HG02970 (cell line): ENCODE measurements around the gene SPRED2.

Experiments used
- ATAC-seq: cut with Tn5 transposase; IDR thresholded peaks from one replicate; pipeline ENCODE4 v1.9.1; 2021; ENCODE audit warnings: mild to moderate bottlenecking, moderate library complexity, moderate number of reproducible peaks; ENCODE audit not compliant: unreplicated experiment, low FRiP score

The SPRED2 gene

GRCh38 chr2:65443509-65444186 is 11.2 kb upstream of the SPRED2 start:
- ATAC-seq, result no peak

GRCh38 chr2:65442420-65443020 is 10.1 kb upstream of the SPRED2 start:
- no peak for ATAC-seq

- ATAC-seq, result no peak
Measured at GRCh38 chr2:65438137-65438899, 5.9 kb upstream of the SPRED2 start.

- no peak for ATAC-seq
Measured at GRCh38 chr2:65437392-65438135, 5.2 kb upstream of the SPRED2 start.

- peak; percentile 56 for ATAC-seq
Measured at GRCh38 chr2:65436824-65437221, 4.4 kb upstream of the SPRED2 start.

- peak; percentile 33 for ATAC-seq
Measured at GRCh38 chr2:65436169-65436823, 3.9 kb upstream of the SPRED2 start.

- peak; percentile 12 for ATAC-seq
Measured at GRCh38 chr2:65435625-65436168, 3.3 kb upstream of the SPRED2 start.

GRCh38 chr2:65434592-65435241 is 2.3 kb upstream of the SPRED2 start:
- no peak for ATAC-seq

GRCh38 chr2:65431421-65432226 is 775 bp downstream of the SPRED2 start:
- ATAC-seq, result no peak

- ATAC-seq, result no peak
Measured at GRCh38 chr2:65430603-65431420, 1.6 kb downstream of the SPRED2 start.

GRCh38 chr2:65429786-65430602 is 2.4 kb downstream of the SPRED2 start:
- no peak for ATAC-seq

GRCh38 chr2:65427532-65427931 is 4.9 kb downstream of the SPRED2 start:
- no peak for ATAC-seq

GRCh38 chr2:65425276-65425675 is 7.1 kb downstream of the SPRED2 start:
- ATAC-seq, result no peak

GRCh38 chr2:65424391-65424790 is 8.0 kb downstream of the SPRED2 start:
- no peak for ATAC-seq

GRCh38 chr2:65421432-65421748 is 11.0 kb downstream of the SPRED2 start:
- ATAC-seq, result no peak

- ATAC-seq, result no peak
Measured at GRCh38 chr2:65420712-65421431, 11.5 kb downstream of the SPRED2 start.
